Cardiac muscle cell (in vitro differentiated cells and primary cell): Measurements from ENCODE around the gene CES5A. TPM values are rescaled to one million over a fixed set of nuclear protein-coding genes. Genes with fewer than 3 reads are reported as not detected.
"Not testable (repeated sequence)": the region's sequence is repeated elsewhere in the genome, so short reads cannot be mapped to it uniquely, and the experiment has no call there.

Source experiments
- DNase-seq, 2 donors: peaks; one replicate each; pipeline versions ENCODE4 v3.0.0 to v3.0.0-alpha.2; 2010 to 2017; ENCODE audit warnings: low read depth in 1 of 2, low spot score in 1 of 2
- H3K27ac ChIP-seq: fragments of 200-600 bp; sonication (generic); 2 replicates; pipeline ENCODE4 v1.5.1; 2016
- H3K27me3 ChIP-seq: fragments of 200-600 bp; sonication (generic); 2 replicates; pipeline ENCODE4 v1.6.0; 2016; ENCODE audit warnings: control low read depth
- H3K36me3 ChIP-seq: fragments of 200-600 bp; sonication (generic); 2 replicates; pipeline ENCODE4 v1.5.1; 2016; ENCODE audit warnings: control low read depth
- H3K4me1 ChIP-seq: fragments of 200-600 bp; sonication (generic); 2 replicates; pipeline ENCODE4 v1.8.1; 2017; ENCODE audit warnings: low read depth, mild to moderate bottlenecking, mixed run types
- H3K4me3 ChIP-seq: fragments of 200-600 bp; sonication (generic); 2 replicates; pipeline ENCODE4 v1.5.1; 2016; ENCODE audit warnings: mild to moderate bottlenecking
- H3K9me3 ChIP-seq: fragments of 200-600 bp; sonication (generic); 2 replicates; pipeline ENCODE4 v1.5.1; 2017; ENCODE audit warnings: low read depth, mild to moderate bottlenecking, control low read depth
- CTCF ChIP-seq: IDR thresholded peaks from 2 replicates; pipeline ENCODE4 v1.5.1; 2012; ENCODE audit warnings: low read depth, mild to moderate bottlenecking, low read length
- polyA plus RNA-seq: library from polyadenylated mRNA; unstranded; fragments of >200 nt; fragmentation: Nextera tagmentation; extraction: Ambion mirVana; gene quantifications from 2 replicates; pipeline ENCODE4 v1.2.1, GENCODE V29; 2016
- total RNA-seq: library from RNA; depleted of rRNA; stranded (reverse); fragments of >200 nt; gene quantifications from 2 replicates; pipeline ENCODE4 v1.2.3, GENCODE V29; 2016

Gene CES5A
- total and polyA plus RNA-seq, 2 experiments from 2014 or later, result not detected

GRCh38 chr16:55810451-55810961 lies 64.7 kb downstream of the CES5A start:
- TF ChIP-seq CTCF, result no peak
- Histone ChIP-seq H3K4me1 (no peaks in the 10 kb centered on the region), H3K9me3 (no peaks in the 10 kb centered on the region), H3K36me3 (no peaks in the 10 kb centered on the region), H3K27me3 (no peaks in the 10 kb centered on the region), H3K4me3 (no peak overlapping the region), H3K27ac (no peak overlapping the region)
- no peak for DNase-seq

DNA sequence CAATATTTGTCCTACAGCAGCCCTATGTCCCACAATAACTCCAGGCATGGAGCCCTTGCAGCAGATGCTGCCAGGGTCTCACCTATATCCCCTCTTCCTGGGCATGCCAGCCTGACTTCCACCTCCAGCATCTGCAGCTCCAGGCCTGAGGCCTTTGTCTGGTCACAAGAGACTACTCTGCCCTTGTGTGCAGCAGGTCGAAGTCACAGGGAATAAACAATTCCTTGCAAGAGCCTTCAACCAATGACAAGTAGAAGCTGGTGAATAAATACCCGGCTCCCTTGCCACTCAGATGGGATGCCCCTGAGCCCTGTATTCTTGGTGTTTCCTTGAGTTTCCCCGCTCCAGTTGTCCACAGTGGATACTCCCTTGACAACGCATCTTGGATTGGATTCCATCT lies 65.3 kb downstream of the CES5A start:
- Histone ChIP-seq H3K27ac (no peak overlapping the region), H3K4me1 (no peaks in the 10 kb centered on the region), H3K27me3 (no peaks in the 10 kb centered on the region), H3K9me3 (no peaks in the 10 kb centered on the region), H3K36me3 (no peaks in the 10 kb centered on the region), H3K4me3 (no peak overlapping the region)
- DNase-seq, result no peak
- TF ChIP-seq CTCF, result no peak

- TF ChIP-seq CTCF, result no peak
- no peak overlapping the region for H3K4me3 ChIP-seq
- DNase-seq, result no peak
- no peak overlapping the region for H3K27ac ChIP-seq
- H3K9me3 ChIP-seq, result no peaks in the 10 kb centered on the region
- no peaks in the 10 kb centered on the region for H3K4me1 ChIP-seq
- no peaks in the 10 kb centered on the region for H3K27me3 ChIP-seq
- no peaks in the 10 kb centered on the region for H3K36me3 ChIP-seq
Measured at GRCh38 chr16:55809386-55809785, 65.8 kb downstream of the CES5A start.

DNA sequence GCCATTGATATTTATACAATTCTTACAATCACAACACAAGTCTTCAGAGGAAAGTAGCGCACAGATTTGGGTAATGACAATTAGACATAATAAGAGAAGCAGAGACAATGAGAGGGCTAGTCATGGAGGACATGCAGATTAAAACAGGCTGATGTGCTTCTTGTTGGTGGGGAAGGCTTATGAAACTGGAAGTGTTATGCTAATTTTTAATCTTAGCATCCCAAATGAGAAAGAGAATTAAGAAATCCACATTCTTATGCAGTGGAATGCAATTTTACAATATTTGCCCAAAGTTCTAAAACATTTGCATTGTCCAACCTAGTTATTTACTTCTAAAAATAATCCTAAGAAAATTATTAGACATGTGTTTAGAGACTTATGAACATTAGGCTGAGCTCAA lies 66.9 kb downstream of the CES5A start:
- not testable (repeated sequence) for H3K27me3 ChIP-seq

DNA sequence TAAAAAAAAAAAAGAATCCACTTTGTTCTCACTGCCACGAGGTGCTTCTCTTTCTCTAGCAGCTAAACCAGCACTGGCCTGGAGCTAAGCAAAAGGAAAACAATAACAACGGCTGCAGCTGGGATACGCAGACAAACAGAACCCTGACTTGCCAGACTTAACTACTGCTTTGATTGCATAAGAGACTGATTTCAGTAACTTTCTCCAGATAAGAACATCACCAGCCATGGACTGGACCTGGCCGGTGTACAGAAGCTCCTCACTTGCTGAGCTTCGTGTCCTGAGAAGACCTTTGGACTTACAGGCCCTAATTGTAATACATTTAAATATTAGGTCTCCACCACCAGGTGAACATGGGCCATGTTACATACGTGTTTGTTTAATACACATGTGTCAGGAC lies 70.1 kb downstream of the CES5A start:
- H3K9me3 ChIP-seq, H3K36me3 ChIP-seq, H3K27me3 ChIP-seq, H3K4me1 ChIP-seq, H3K4me3 ChIP-seq, H3K27ac ChIP-seq, DNase-seq: not testable (repeated sequence)

More for the DNA sequence above, 66.9 kb downstream of the CES5A start:
- H3K9me3 ChIP-seq, DNase-seq, H3K4me3 ChIP-seq, H3K4me1 ChIP-seq, H3K36me3 ChIP-seq, H3K27ac ChIP-seq: not testable (repeated sequence)

- not testable (repeated sequence) for H3K36me3 ChIP-seq, H3K27me3 ChIP-seq, H3K4me1 ChIP-seq, H3K4me3 ChIP-seq, H3K27ac ChIP-seq, H3K9me3 ChIP-seq, DNase-seq
Measured at GRCh38 chr16:55803681-55804080, 71.5 kb downstream of the CES5A start.

Other genes with a start within 250 kb of the CES5A start
- 1.3 and 3.4 TPM in 2 replicates for gene SLC6A2, start 219.4 kb downstream of the CES5A start, total RNA-seq
- 1.9 and 3.4 TPM in 2 replicates for gene SLC6A2, start 219.4 kb downstream of the CES5A start, polyA plus RNA-seq
- not detected in 2 replicates for gene CES1, start 42.3 kb downstream of the CES5A start, total RNA-seq
- not detected in 2 replicates for gene CES1, start 42.3 kb downstream of the CES5A start, polyA plus RNA-seq